ENCODE measurements around the gene OLIG3. TPM values are rescaled to one million over a fixed set of nuclear protein-coding genes. Genes with fewer than 3 reads are reported as not detected.

The OLIG3 gene
- total RNA-seq, 1 donor from 2014 or later = not detected

DNA sequence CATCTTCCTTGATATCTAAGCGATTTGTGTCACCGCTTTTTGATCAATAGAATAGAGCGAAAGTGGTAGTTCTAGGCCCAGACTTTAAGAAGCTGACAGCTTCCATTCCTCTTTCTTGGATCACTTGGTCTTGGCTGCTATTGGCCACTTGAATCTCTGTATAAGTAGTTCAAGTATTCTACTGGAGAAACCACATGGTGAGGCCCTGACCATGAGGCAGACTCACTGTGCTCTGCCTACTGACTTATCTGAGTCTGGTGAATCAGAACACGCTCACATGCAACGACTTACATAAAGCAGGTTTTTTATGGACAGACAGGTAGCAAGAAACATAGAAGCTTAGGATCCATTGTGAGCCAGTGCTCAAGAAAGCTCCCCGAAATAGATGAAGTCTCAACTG, 27.0 kb downstream of the OLIG3 start:
- no peak overlapping the region for H3K27ac Mint-ChIP-seq
- H3K27me3 Mint-ChIP-seq = peaks cover 31% of the 10 kb centered on the region
- H3K4me3 Mint-ChIP-seq = no peak overlapping the region
- ChIA-PET POLR2A (no interaction called here), CTCF (no interaction called here)
- TF ChIP-seq, protein P1, sequence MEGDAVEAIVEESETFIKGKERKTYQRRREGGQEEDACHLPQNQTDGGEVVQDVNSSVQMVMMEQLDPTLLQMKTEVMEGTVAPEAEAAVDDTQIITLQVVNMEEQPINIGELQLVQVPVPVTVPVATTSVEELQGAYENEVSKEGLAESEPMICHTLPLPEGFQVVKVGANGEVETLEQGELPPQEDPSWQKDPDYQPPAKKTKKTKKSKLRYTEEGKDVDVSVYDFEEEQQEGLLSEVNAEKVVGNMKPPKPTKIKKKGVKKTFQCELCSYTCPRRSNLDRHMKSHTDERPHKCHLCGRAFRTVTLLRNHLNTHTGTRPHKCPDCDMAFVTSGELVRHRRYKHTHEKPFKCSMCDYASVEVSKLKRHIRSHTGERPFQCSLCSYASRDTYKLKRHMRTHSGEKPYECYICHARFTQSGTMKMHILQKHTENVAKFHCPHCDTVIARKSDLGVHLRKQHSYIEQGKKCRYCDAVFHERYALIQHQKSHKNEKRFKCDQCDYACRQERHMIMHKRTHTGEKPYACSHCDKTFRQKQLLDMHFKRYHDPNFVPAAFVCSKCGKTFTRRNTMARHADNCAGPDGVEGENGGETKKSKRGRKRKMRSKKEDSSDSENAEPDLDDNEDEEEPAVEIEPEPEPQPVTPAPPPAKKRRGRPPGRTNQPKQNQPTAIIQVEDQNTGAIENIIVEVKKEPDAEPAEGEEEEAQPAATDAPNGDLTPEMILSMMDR (IDR thresholded peaks at IDR 0.05) = no peak
- intact Hi-C loops (cut with micrococcal nuclease) = no loop called here
- DNase-seq (no peak), ATAC-seq (ENCODE audit: low read depth) (no peak)
- no peaks in the 10 kb centered on the region for H3K4me1 Mint-ChIP-seq
- no peaks in the 10 kb centered on the region for H3K36me3 Mint-ChIP-seq (ENCODE audit: low read depth)
- H3K9me3 Mint-ChIP-seq = no peaks in the 10 kb centered on the region

DNA sequence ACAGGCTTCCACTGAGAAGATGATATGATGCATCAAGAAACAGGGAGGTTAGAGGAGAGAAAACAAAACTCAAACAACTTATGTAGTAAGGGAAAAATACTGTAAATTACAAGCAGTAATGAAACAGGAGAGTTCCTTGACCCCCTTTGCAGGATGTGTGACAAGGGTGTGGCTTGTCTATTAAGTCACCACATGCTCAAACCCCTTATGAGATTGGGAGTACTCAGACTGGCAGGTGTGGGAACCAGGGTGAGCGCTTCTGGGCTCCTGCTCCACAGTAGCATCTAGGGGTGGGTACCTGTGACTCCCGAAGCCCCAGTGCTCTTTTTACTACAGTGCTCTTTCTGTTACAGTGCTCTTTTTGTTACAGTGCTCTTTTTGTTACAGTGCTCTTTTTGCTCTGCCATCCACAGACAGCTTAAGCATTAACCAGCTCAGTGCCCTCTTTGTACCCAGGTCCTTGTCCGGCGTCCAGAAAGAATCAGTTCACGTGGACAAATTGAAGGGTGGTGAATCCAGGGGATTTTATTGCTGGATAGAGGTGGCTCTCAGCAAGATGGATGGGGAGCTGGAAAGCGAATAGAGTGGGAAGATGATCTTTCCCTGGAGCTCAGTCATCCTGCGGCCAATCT, 28.7 kb downstream of the OLIG3 start:
- Mint-ChIP-seq H3K9me3 (no peaks in the 10 kb centered on the region), H3K4me1 (no peaks in the 10 kb centered on the region), H3K36me3 (ENCODE audit: low read depth) (no peaks in the 10 kb centered on the region), H3K27me3 (peaks cover 24% of the 10 kb centered on the region), H3K27ac (no peak overlapping the region), H3K4me3 (no peak overlapping the region)
- intact Hi-C loops (cut with micrococcal nuclease) = no loop called here
- no peak for ATAC-seq (ENCODE audit: low read depth)
- ChIA-PET POLR2A (no interaction called here), CTCF (no interaction called here)
- TF ChIP-seq, protein P1 (IDR thresholded peaks at IDR 0.05) = no peak
- no peak for DNase-seq

- intact Hi-C loops (cut with micrococcal nuclease) = no loop called here
- no peak for DNase-seq
- no peak for ATAC-seq (ENCODE audit: low read depth)
- POLR2A ChIA-PET = no interaction called here
- CTCF ChIA-PET = no interaction called here
- TF ChIP-seq, protein P1 (IDR thresholded peaks at IDR 0.05) = no peak
- Mint-ChIP-seq H3K27me3 (peaks cover 15% of the 10 kb centered on the region), H3K4me3 (no peak overlapping the region), H3K4me1 (no peaks in the 10 kb centered on the region), H3K9me3 (peaks cover 8% of the 10 kb centered on the region), H3K36me3 (ENCODE audit: low read depth) (no peaks in the 10 kb centered on the region), H3K27ac (no peak overlapping the region)
Measured at GRCh38 chr6:137452333-137452894, 41.8 kb downstream of the OLIG3 start.

GRCh38 chr6:137443901-137444300, 50.3 kb downstream of the OLIG3 start:
- intact Hi-C loops (cut with micrococcal nuclease) = no loop called here
- ATAC-seq (ENCODE audit: low read depth) = no peak
- Mint-ChIP-seq H3K27ac (no peak overlapping the region), H3K9me3 (peaks cover 6% of the 10 kb centered on the region), H3K4me3 (no peak overlapping the region), H3K4me1 (no peaks in the 10 kb centered on the region), H3K36me3 (ENCODE audit: low read depth) (no peaks in the 10 kb centered on the region), H3K27me3 (peaks cover 2% of the 10 kb centered on the region)
- ChIA-PET POLR2A (no interaction called here), CTCF (no interaction called here)
- DNase-seq = no peak
- TF ChIP-seq, protein P1 (IDR thresholded peaks at IDR 0.05) = no peak
